OCI-LY1 (cell line): ENCODE data around the gene IL3.

Experiments used
- CTCF ChIP-seq: fragments of 200-600 bp; sonication (generic), shearing (Covaris generic); IDR thresholded peaks from 2 replicates; pipeline ENCODE4 v1.5.1; 2017; ENCODE audit warnings: mild to moderate bottlenecking, antibody characterized with exemption, low read length, moderate library complexity, mixed read lengths
- EZH2 ChIP-seq: fragments of 200-600 bp; sonication (generic), shearing (Covaris generic); IDR thresholded peaks from 2 replicates; pipeline ENCODE4 v1.8.0; 2017; ENCODE audit warnings: borderline replicate concordance, mixed run types, mild to moderate bottlenecking, antibody characterized with exemption, low read length, moderate library complexity, mixed read lengths

- TF ChIP-seq CTCF (no peak), EZH2 (no peak)
Measured at GRCh38 chr5:132019857-132020555, 40.4 kb upstream of the IL3 start.
